Upper lobe of right lung (tissue), 1 donor: ENCODE data around the gene TNF. TPM values are rescaled to one million over a fixed set of nuclear protein-coding genes. Genes with fewer than 3 reads are reported as not detected.

ENCODE experiments used
- ATAC-seq: fragments of 200-7000 bp; cut with Tn5 transposase; one replicate; pipeline ENCODE4 v1.9.1; 2020; ENCODE audit warnings: mild to moderate bottlenecking, moderate library complexity
- DNase-seq: peaks from one replicate; pipeline ENCODE4 v3.0.0-alpha.2; 2020
- H3K27ac ChIP-seq: fragments of 200-600 bp; one replicate; pipeline ENCODE4 v1.8.0; 2022
- H3K27me3 ChIP-seq: fragments of 200-600 bp; one replicate; pipeline ENCODE4 v1.8.0; 2022; ENCODE audit warnings: mild to moderate bottlenecking
- H3K36me3 ChIP-seq: fragments of 200-600 bp; one replicate; pipeline ENCODE4 v1.8.0; 2022
- H3K4me1 ChIP-seq: fragments of 200-600 bp; one replicate; pipeline ENCODE4 v1.8.0; 2022
- H3K4me3 ChIP-seq: fragments of 200-600 bp; one replicate; pipeline ENCODE4 v1.8.0; 2022; ENCODE audit warnings: mild to moderate bottlenecking
- H3K9me3 ChIP-seq: fragments of 200-600 bp; one replicate; pipeline ENCODE4 v1.8.0; 2022
- intact Hi-C: fragments of 100-400 bp; cut with DNase I; formaldehyde crosslinking; loops from one replicate; pipeline ENCODE4 v1.11.0; 2022
- total RNA-seq: library from RNA; stranded (reverse); fragmentation: NEBNext Ultra II Directional; extraction: Animal tissue kit (Norgen Biotek cat#: 25700); gene quantifications from one replicate; pipeline ENCODE4 v1.2.1, GENCODE V29; 2021
- TF ChIP-seq, protein P1 (sequence below): fragments of 200-600 bp; IDR thresholded peaks from one replicate; pipeline ENCODE4 v1.8.0; 2022; ENCODE audit warnings: antibody characterized with exemption
- donor health status: DM: no; HTN: yes; CAD: no; lungs with severe emphysema.

The TNF gene
- total RNA-seq, 1 donor from 2014 or later = 2.4 TPM

DNA sequence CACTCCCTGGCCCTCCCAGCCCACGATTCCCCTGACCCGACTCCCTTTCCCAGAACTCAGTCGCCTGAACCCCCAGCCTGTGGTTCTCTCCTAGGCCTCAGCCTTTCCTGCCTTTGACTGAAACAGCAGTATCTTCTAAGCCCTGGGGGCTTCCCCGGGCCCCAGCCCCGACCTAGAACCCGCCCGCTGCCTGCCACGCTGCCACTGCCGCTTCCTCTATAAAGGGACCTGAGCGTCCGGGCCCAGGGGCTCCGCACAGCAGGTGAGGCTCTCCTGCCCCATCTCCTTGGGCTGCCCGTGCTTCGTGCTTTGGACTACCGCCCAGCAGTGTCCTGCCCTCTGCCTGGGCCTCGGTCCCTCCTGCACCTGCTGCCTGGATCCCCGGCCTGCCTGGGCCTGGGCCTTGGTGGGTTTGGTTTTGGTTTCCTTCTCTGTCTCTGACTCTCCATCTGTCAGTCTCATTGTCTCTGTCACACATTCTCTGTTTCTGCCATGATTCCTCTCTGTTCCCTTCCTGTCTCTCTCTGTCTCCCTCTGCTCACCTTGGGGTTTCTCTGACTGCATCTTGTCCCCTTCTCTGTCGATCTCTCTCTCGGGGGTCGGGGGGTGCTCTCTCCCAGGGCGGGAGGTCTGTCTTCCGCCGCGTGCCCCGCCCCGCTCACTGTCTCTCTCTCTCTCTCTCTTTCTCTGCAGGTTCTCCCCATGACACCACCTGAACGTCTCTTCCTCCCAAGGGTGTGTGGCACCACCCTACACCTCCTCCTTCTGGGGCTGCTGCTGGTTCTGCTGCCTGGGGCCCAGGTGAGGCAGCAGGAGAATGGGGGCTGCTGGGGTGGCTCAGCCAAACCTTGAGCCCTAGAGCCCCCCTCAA lies 3.1 kb upstream of the TNF start, which contains the start of gene LTA:
TSS of gene LTA (plus strand) at position 249 of the 871 bp plus-strand sequence. CDS start at position 703, 454 bp downstream.
- ATAC-seq = no peak
- no peaks in the 10 kb centered on the region for H3K36me3 ChIP-seq
- H3K27me3 ChIP-seq = no peaks in the 10 kb centered on the region
- H3K4me1 ChIP-seq = peaks cover 4% of the 10 kb centered on the region
- intact Hi-C loops = no loop called here
- DNase-seq = no peak
- no peaks in the 10 kb centered on the region for H3K9me3 ChIP-seq
- H3K4me3 ChIP-seq = peak within 1 kb of the TSS; percentile 26
- no peak within 1 kb of the TSS for H3K27ac ChIP-seq
- TF ChIP-seq, protein P1, sequence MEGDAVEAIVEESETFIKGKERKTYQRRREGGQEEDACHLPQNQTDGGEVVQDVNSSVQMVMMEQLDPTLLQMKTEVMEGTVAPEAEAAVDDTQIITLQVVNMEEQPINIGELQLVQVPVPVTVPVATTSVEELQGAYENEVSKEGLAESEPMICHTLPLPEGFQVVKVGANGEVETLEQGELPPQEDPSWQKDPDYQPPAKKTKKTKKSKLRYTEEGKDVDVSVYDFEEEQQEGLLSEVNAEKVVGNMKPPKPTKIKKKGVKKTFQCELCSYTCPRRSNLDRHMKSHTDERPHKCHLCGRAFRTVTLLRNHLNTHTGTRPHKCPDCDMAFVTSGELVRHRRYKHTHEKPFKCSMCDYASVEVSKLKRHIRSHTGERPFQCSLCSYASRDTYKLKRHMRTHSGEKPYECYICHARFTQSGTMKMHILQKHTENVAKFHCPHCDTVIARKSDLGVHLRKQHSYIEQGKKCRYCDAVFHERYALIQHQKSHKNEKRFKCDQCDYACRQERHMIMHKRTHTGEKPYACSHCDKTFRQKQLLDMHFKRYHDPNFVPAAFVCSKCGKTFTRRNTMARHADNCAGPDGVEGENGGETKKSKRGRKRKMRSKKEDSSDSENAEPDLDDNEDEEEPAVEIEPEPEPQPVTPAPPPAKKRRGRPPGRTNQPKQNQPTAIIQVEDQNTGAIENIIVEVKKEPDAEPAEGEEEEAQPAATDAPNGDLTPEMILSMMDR = no peak

- H3K4me1 ChIP-seq = peaks cover 4% of the 10 kb centered on the region
- TF ChIP-seq, protein P1 = no peak
- intact Hi-C loops = no loop called here
- no peaks in the 10 kb centered on the region for H3K36me3 ChIP-seq
- H3K27ac ChIP-seq = no peak overlapping the region
- DNase-seq (no peak), ATAC-seq (no peak)
- no peaks in the 10 kb centered on the region for H3K27me3 ChIP-seq
- no peak overlapping the region for H3K4me3 ChIP-seq
- no peaks in the 10 kb centered on the region for H3K9me3 ChIP-seq
Observed at GRCh38 chr6:31573239-31574105, 1.9 kb upstream of the TNF start.

DNA sequence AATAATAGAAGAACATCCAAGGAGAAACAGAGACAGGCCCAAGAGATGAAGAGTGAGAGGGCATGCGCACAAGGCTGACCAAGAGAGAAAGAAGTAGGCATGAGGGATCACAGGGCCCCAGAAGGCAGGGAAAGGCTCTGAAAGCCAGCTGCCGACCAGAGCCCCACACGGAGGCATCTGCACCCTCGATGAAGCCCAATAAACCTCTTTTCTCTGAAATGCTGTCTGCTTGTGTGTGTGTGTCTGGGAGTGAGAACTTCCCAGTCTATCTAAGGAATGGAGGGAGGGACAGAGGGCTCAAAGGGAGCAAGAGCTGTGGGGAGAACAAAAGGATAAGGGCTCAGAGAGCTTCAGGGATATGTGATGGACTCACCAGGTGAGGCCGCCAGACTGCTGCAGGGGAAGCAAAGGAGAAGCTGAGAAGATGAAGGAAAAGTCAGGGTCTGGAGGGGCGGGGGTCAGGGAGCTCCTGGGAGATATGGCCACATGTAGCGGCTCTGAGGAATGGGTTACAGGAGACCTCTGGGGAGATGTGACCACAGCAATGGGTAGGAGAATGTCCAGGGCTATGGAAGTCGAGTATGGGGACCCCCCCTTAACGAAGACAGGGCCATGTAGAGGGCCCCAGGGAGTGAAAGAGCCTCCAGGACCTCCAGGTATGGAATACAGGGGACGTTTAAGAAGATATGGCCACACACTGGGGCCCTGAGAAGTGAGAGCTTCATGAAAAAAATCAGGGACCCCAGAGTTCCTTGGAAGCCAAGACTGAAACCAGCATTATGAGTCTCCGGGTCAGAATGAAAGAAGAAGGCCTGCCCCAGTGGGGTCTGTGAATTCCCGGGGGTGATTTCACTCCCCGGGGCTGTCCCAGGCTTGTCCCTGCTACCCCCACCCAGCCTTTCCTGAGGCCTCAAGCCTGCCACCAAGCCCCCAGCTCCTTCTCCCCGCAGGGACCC lies 981 bp upstream of the TNF start:
- Histone ChIP-seq H3K36me3 (no peaks in the 10 kb centered on the region), H3K27ac (peak overlapping the region; percentile 17), H3K4me3 (no peak overlapping the region), H3K9me3 (no peaks in the 10 kb centered on the region), H3K27me3 (no peaks in the 10 kb centered on the region), H3K4me1 (no peaks in the 10 kb centered on the region)
- DNase-seq (no peak), ATAC-seq (no peak)
- intact Hi-C loops = no loop called here
- TF ChIP-seq, protein P1 = no peak

DNA sequence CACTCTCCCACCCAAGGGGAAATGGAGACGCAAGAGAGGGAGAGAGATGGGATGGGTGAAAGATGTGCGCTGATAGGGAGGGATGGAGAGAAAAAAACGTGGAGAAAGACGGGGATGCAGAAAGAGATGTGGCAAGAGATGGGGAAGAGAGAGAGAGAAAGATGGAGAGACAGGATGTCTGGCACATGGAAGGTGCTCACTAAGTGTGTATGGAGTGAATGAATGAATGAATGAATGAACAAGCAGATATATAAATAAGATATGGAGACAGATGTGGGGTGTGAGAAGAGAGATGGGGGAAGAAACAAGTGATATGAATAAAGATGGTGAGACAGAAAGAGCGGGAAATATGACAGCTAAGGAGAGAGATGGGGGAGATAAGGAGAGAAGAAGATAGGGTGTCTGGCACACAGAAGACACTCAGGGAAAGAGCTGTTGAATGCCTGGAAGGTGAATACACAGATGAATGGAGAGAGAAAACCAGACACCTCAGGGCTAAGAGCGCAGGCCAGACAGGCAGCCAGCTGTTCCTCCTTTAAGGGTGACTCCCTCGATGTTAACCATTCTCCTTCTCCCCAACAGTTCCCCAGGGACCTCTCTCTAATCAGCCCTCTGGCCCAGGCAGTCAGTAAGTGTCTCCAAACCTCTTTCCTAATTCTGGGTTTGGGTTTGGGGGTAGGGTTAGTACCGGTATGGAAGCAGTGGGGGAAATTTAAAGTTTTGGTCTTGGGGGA lies 754 bp downstream of the TNF start:
- peak overlapping the region; percentile 55 for H3K27ac ChIP-seq
- H3K27me3 ChIP-seq = no peaks in the 10 kb centered on the region
- TF ChIP-seq, protein P1 = no peak
- H3K36me3 ChIP-seq = no peaks in the 10 kb centered on the region
- no peak for ATAC-seq
- intact Hi-C loops = no loop called here
- peak overlapping the region; percentile 48 for H3K4me3 ChIP-seq
- no peak for DNase-seq
- H3K9me3 ChIP-seq = no peaks in the 10 kb centered on the region
- no peaks in the 10 kb centered on the region for H3K4me1 ChIP-seq
